Activated B cell treated with CpG ODN at 0.5 μM for 24 hours (primary cell): ENCODE measurements around the gene APPL1. TPM values are rescaled to one million over a fixed set of nuclear protein-coding genes. Genes with fewer than 3 reads are reported as not detected.

Experiments used
- ATAC-seq: fragments of 200-7000 bp; cut with Tn5 transposase; one replicate; pipeline ENCODE4 v1.10.0; 2021; ENCODE audit warnings: low read depth, mild to moderate bottlenecking, moderate library complexity
- CTCF ChIA-PET: fragments of 350-600 bp; sonication (Branson Sonifier 250); formaldehyde crosslinking; loops from one replicate; lab custom pipeline; 2021; ENCODE audit warnings: antibody characterized with exemption; lab: Charles Lee
- POLR2A ChIA-PET: fragments of 350-600 bp; sonication (Branson Sonifier 250); formaldehyde crosslinking; loops from one replicate; lab custom pipeline; 2021; ENCODE audit warnings: antibody characterized with exemption; lab: Charles Lee
- DNase-seq: peaks from one replicate; pipeline ENCODE4 v3.0.0; 2022
- H3K27ac Mint-ChIP-seq: one replicate; pipeline ENCODE4 v1.8.0; 2020; ENCODE audit warnings: mixed read lengths
- H3K27me3 Mint-ChIP-seq: one replicate; pipeline ENCODE4 v1.8.0; 2021; ENCODE audit warnings: mixed read lengths
- H3K36me3 Mint-ChIP-seq: one replicate; pipeline ENCODE4 v1.8.0; 2021; ENCODE audit warnings: low read depth, mixed read lengths
- H3K4me1 Mint-ChIP-seq: one replicate; pipeline ENCODE4 v1.8.0; 2021; ENCODE audit warnings: mixed read lengths
- H3K4me3 Mint-ChIP-seq: one replicate; pipeline ENCODE4 v1.8.0; 2020; ENCODE audit warnings: mild to moderate bottlenecking, mixed read lengths
- H3K9me3 Mint-ChIP-seq: one replicate; pipeline ENCODE4 v1.8.0; 2020; ENCODE audit warnings: mixed read lengths
- intact Hi-C: fragments of 100-400 bp; cut with micrococcal nuclease; formaldehyde crosslinking; loops from one replicate; pipeline ENCODE4 v1.15.1; 2024
- total RNA-seq: library from RNA; stranded (reverse); gene quantifications from 2 replicates; pipeline ENCODE4 v1.2.3, GENCODE V29; 2022
- TF ChIP-seq, protein P1 (sequence below): fragments of 200-600 bp; IDR thresholded peaks from one replicate; pipeline ENCODE4 v1.8.0; 2022; ENCODE audit warnings: antibody characterized with exemption, mild to moderate bottlenecking

The APPL1 gene
- total RNA-seq, 1 donor from 2014 or later, result 62.0 TPM

DNA sequence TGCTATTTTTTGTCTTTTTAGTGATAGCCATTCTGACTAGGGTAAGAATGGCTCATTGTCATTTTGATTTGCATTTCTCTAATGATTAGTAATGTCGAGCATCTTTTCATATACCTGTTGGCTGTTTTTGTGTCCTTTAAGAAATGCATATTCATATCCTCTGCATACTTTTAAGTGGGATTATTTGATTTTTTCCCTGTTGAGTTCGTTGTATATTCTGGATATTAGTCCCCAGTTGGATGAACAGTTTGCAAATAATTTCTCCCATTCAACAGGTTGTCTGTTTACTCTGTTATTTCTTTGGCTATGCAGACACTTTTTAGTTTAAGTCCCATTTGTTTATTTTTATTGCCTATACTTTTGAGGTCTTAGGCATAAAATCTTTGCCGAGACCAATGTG lies 34.4 kb downstream of the APPL1 start:
- Mint-ChIP-seq H3K9me3 (peaks cover 10% of the 10 kb centered on the region), H3K4me1 (no peaks in the 10 kb centered on the region), H3K27ac (no peak overlapping the region), H3K36me3 (peaks cover 85% of the 10 kb centered on the region), H3K27me3 (no peaks in the 10 kb centered on the region), H3K4me3 (no peak overlapping the region)
- intact Hi-C loops, result no loop called here
- no peak for DNase-seq
- TF ChIP-seq, protein P1, sequence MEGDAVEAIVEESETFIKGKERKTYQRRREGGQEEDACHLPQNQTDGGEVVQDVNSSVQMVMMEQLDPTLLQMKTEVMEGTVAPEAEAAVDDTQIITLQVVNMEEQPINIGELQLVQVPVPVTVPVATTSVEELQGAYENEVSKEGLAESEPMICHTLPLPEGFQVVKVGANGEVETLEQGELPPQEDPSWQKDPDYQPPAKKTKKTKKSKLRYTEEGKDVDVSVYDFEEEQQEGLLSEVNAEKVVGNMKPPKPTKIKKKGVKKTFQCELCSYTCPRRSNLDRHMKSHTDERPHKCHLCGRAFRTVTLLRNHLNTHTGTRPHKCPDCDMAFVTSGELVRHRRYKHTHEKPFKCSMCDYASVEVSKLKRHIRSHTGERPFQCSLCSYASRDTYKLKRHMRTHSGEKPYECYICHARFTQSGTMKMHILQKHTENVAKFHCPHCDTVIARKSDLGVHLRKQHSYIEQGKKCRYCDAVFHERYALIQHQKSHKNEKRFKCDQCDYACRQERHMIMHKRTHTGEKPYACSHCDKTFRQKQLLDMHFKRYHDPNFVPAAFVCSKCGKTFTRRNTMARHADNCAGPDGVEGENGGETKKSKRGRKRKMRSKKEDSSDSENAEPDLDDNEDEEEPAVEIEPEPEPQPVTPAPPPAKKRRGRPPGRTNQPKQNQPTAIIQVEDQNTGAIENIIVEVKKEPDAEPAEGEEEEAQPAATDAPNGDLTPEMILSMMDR, result no peak
- no peak for ATAC-seq
- CTCF ChIA-PET, result no interaction called here
- POLR2A ChIA-PET, result no interaction called here

DNA sequence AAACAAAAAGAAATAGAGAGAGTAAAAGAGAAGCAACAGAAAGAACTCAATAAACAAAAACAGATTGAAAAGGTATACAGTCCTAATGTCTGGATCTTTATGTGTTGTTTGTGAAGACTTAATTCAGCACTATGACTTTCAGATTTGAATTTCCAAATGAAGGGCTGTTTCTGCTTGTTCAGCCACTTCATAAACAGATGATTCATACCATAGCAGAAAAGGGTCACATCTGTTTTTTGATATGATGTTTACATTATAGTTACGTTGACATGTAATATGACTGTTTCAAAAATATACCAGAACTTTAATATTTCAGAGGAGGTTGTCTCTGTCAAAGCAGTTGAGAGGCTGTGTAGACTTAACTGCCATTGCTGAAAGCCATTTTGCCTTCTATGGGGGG lies 40.9 kb downstream of the APPL1 start:
- no peak for ATAC-seq
- no peaks in the 10 kb centered on the region for H3K4me1 Mint-ChIP-seq
- TF ChIP-seq, protein P1, result no peak
- H3K27me3 Mint-ChIP-seq, result no peaks in the 10 kb centered on the region
- H3K36me3 Mint-ChIP-seq, result peaks cover 83% of the 10 kb centered on the region
- CTCF ChIA-PET, result no interaction called here
- no peak overlapping the region for H3K4me3 Mint-ChIP-seq
- peaks cover 4% of the 10 kb centered on the region for H3K9me3 Mint-ChIP-seq
- POLR2A ChIA-PET, result no interaction called here
- intact Hi-C loops, result no loop called here
- H3K27ac Mint-ChIP-seq, result no peak overlapping the region
- DNase-seq, result no peak

DNA sequence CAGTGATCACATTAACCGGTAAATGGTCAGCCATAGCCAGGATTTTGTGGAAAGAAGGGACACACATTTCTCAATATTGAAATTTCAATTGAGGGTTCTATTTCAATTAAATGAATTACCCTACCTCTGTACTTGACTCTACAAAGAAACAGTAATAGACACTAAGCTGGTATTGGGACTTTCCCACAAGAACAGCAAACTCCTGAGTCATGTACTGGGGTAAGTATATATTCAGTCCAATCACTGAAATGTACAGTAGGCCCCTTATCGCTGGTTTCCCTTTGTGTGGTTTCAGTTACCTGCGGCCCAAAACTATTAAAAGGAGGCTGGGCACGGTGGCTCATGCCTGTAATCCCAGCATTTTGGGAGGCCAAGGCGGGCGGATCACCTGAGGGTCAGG lies 47.3 kb downstream of the APPL1 start:
- Mint-ChIP-seq H3K27me3 (no peaks in the 10 kb centered on the region), H3K4me1 (no peaks in the 10 kb centered on the region), H3K27ac (no peak overlapping the region), H3K36me3 (peaks cover 39% of the 10 kb centered on the region), H3K9me3 (no peaks in the 10 kb centered on the region), H3K4me3 (no peak overlapping the region)
- DNase-seq (no peak), ATAC-seq (no peak)
- POLR2A ChIA-PET, result no interaction called here
- intact Hi-C loops, result no loop called here
- CTCF ChIA-PET, result no interaction called here
- TF ChIP-seq, protein P1, result no peak

DNA sequence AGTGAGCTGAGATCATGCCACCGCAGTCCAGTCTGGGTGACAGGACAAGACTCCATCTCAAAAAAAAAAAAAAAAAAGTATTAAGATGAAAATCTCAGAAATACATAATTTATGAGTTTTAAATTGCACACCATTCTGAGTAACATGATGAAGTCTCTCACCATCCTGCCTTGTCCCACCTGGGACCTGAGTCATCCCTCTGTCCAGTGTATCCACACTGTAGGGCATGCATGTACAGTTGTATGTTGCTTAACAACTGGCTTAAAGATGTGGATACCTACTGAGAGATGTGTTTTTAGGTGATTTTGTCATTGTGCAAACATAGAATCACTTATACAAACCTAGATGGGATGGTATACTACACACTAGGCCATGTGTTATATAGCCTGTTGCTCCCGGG lies 47.9 kb downstream of the APPL1 start:
- DNase-seq (no peak), ATAC-seq (no peak)
- Mint-ChIP-seq H3K36me3 (peaks cover 35% of the 10 kb centered on the region), H3K4me1 (no peaks in the 10 kb centered on the region), H3K27me3 (no peaks in the 10 kb centered on the region), H3K27ac (no peak overlapping the region), H3K4me3 (no peak overlapping the region), H3K9me3 (peaks cover 3% of the 10 kb centered on the region)
- TF ChIP-seq, protein P1, result no peak
- ChIA-PET POLR2A (no interaction called here), CTCF (no interaction called here)
- intact Hi-C loops, result no loop called here

DNA sequence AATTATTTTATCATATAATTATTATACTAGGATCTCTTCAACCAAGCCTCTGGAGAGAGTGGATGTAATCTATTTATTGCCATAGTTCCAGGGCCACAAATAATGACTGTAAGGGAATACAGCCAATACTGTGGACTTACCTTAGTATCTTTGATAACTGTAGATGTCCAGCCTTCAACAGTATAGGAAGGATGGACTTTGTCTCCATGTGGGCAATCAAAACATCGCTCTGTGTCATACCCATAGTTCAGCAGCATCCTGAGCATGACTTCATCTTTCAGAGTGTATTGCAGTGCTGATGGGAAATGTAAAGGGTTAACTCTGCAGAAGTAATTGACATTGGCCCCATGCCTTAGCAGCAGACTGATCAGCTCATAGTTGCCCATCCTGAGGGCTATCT lies 50.7 kb downstream of the APPL1 start:
- Mint-ChIP-seq H3K4me1 (no peaks in the 10 kb centered on the region), H3K27ac (no peak overlapping the region), H3K36me3 (peaks cover 14% of the 10 kb centered on the region), H3K9me3 (peaks cover 4% of the 10 kb centered on the region), H3K4me3 (no peak overlapping the region), H3K27me3 (no peaks in the 10 kb centered on the region)
- CTCF ChIA-PET, result no interaction called here
- TF ChIP-seq, protein P1, result no peak
- intact Hi-C loops, result no loop called here
- no peak for ATAC-seq
- DNase-seq, result no peak
- POLR2A ChIA-PET, result no interaction called here
